ENCODE data around the gene ZNF22. TPM values are rescaled to one million over a fixed set of nuclear protein-coding genes. Genes with fewer than 3 reads are reported as not detected.

ZNF22 gene
- total RNA-seq, 2 donors from 2014 or later, result 19.3 to 20.5 TPM

DNA sequence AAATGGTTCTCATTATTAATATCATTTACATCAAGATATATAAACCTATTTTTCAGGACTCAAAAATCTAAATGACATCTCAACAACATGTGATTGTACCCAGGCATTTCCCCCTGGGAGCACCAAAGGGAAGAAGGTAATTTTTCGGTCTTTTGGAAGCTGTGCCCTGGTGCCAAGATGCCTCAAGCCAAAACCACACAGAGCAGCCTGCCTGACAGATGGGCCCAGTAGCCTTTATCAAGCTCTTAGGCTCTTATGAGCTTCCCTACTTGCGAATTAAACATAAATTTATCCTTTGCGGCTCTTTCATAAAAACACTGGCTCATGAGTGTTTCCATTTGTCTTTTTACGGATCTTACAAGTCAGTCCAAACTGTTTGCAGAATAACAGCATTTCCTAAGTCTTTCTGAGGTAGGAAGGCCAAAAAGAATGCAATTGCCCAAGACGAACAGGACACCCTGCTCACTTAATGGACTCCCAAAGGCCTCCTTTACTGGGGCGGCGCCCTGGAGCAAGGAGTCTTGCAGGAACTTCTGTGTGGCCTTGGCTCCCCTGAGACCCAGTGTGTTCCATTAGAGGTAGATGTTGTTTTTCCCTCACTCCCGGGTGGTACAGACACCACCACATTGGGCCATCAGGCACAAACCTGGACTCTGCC is 45.2 kb upstream of the ZNF22 start:
- Histone ChIP-seq H3K27me3 (no peaks in the 10 kb centered on the region), H3K27ac (peak overlapping the region; percentile 94 to 96), H3K4me1 (peaks cover 0 to 61% of the 10 kb centered on the region in 2 donors), H3K4me3 (no peak overlapping the region), H3K9me3 (no peaks in the 10 kb centered on the region), H3K36me3 (no peaks in the 10 kb centered on the region)
- TF ChIP-seq, protein P1, sequence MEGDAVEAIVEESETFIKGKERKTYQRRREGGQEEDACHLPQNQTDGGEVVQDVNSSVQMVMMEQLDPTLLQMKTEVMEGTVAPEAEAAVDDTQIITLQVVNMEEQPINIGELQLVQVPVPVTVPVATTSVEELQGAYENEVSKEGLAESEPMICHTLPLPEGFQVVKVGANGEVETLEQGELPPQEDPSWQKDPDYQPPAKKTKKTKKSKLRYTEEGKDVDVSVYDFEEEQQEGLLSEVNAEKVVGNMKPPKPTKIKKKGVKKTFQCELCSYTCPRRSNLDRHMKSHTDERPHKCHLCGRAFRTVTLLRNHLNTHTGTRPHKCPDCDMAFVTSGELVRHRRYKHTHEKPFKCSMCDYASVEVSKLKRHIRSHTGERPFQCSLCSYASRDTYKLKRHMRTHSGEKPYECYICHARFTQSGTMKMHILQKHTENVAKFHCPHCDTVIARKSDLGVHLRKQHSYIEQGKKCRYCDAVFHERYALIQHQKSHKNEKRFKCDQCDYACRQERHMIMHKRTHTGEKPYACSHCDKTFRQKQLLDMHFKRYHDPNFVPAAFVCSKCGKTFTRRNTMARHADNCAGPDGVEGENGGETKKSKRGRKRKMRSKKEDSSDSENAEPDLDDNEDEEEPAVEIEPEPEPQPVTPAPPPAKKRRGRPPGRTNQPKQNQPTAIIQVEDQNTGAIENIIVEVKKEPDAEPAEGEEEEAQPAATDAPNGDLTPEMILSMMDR (IDR thresholded peaks at IDR 0.05), result no peak
- peak; percentile 78 for DNase-seq (ENCODE audit: low spot score)

DNA sequence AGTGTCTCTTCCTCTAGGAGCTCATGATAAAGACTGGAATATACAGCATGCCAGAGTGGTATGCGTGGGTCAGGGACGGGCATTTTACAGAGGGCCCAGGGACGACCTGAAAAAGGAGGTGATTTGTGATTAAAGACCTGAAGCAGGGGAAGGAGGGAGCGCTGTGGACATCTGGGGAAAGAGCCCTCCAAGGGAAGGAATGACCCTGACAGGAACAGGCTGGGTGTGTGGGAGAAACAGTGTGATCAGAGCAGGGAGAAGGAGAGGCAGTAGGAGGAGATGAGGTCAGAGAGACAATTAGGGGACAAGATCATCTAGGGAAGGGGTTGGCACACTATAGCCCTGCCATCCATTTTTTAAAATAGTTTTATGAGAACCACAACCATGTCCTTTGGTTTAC is 44.5 kb upstream of the ZNF22 start:
- Histone ChIP-seq H3K9me3 (no peaks in the 10 kb centered on the region), H3K27me3 (no peaks in the 10 kb centered on the region), H3K36me3 (no peaks in the 10 kb centered on the region), H3K4me1 (peaks cover 0 to 57% of the 10 kb centered on the region in 2 donors), H3K27ac (peak overlapping the region; percentile 94 to 96), H3K4me3 (no peak overlapping the region)
- TF ChIP-seq, protein P1 (IDR thresholded peaks at IDR 0.05), result no peak
- peak; percentile 36 for DNase-seq (ENCODE audit: low spot score)

DNA sequence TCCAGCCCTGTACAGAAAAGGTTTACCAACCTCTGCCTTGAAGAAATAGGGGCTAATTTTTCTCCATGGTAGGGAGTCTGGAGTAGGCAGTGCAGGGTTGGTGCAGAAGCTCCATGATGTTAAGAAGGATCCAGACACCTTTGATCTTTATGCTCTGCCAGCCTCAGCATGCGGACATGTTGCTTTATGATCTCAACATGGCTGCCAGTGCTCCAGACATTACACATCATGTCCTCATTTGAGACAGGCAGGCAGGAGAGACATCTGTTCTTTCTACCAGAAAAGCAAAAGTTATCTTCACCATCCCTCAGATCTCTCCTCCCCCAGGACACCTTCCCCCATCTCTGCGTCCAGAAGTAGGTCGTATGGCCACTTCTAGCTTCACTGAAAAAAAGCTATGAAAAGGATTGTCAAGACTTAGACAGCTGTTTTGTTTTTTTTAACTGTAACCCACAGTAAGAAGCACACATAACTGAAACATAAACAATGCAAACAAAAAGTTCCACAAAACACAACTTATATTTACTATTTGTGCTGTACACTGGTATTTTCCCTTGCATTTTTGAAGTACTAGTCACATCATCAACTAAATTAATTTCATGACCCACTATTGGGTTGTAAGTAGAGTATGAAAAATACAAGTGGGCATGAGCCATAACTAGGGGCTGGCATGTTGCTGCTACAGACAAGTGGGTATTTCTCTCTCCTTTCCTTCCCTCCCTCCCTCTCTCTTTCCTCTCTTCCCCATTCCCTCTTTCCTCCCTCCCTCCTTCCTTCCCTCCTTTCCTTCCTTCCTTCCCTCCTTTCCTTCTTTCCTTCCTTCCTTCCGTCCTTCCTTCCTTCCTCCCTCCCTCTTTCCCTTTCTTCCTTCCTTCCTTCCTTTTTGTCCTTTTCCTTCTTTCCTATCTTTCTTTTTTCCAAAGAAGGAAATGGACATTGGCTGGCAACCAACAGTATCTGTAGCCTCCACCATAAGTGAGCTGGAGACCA is 43.7 kb upstream of the ZNF22 start:
- Histone ChIP-seq H3K4me3 (no peak overlapping the region), H3K4me1 (peaks cover 0 to 58% of the 10 kb centered on the region in 2 donors), H3K36me3 (no peaks in the 10 kb centered on the region), H3K27me3 (no peaks in the 10 kb centered on the region), H3K27ac (peak overlapping the region; percentile 94 to 96), H3K9me3 (no peaks in the 10 kb centered on the region)
- DNase-seq (ENCODE audit: low spot score), result no peak
- TF ChIP-seq, protein P1 (IDR thresholded peaks at IDR 0.05), result no peak

DNA sequence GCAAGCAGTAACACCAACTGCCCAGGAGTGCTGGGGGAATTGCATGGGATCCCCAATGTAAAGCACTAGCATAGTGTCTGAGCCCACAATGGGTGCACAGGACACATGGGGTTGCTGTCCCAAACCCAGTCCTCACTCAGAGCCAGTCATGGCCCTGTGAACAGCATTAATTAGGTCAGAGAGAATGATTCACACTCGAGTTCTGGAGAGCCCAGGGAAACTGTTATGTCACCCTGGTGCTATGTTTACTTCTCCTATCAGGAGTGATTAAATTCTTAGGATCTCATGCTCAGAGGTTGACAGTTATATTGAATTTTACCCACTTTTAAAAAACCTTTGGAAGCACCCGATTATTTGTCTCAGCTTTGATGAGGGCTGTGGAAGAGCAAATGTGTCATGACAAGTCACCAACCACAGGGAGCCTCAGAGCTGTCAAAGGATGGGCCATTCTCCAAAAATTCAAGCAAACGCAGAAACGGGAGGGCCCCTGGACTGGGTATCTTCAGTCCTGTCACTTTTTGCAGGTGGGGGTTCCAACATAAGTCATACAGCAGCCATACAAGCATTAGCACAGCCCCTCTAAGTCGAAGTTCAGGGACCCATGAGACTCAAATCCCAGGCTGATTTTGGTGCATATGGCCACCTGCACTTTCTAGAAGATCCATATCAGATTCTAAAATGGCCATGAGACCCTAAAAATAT is 42.4 kb upstream of the ZNF22 start:
- H3K4me3 ChIP-seq, result peak overlapping the region; percentile 69 to 83
- peak; percentile 70 for DNase-seq (ENCODE audit: low spot score)
- H3K9me3 ChIP-seq, result no peaks in the 10 kb centered on the region
- no peaks in the 10 kb centered on the region for H3K27me3 ChIP-seq
- H3K36me3 ChIP-seq, result no peaks in the 10 kb centered on the region
- peak overlapping the region; percentile 94 to 96 for H3K27ac ChIP-seq
- H3K4me1 ChIP-seq, result peaks cover 0 to 63% of the 10 kb centered on the region in 2 donors
- TF ChIP-seq, protein P1 (IDR thresholded peaks at IDR 0.05), result no peak

DNA sequence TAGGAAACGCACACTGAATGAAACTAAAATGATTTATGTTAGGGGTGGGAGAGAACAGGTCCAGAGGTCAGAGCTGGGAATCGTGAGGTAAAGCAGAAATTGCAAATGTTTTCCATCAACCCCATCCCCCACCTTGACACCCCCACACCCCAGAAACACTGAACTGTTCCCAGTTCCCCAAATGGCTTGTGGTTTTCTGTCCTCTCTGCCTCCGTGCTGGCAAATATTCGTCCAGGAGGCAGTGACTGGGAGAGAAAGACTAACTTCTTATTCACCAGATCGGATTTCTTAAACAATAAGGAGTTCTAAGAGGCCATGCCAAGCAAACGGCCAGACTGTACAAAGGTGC is 41.9 kb upstream of the ZNF22 start:
- no peaks in the 10 kb centered on the region for H3K9me3 ChIP-seq
- peaks cover 0 to 64% of the 10 kb centered on the region in 2 donors for H3K4me1 ChIP-seq
- H3K27me3 ChIP-seq, result no peaks in the 10 kb centered on the region
- H3K27ac ChIP-seq, result peak overlapping the region; percentile 94 to 96
- DNase-seq (ENCODE audit: low spot score), result no peak
- TF ChIP-seq, protein P1 (IDR thresholded peaks at IDR 0.05), result no peak
- H3K4me3 ChIP-seq, result peak overlapping the region; percentile 69 to 83
- H3K36me3 ChIP-seq, result no peaks in the 10 kb centered on the region
